ENCODE data around the gene PSMC2.

DNA sequence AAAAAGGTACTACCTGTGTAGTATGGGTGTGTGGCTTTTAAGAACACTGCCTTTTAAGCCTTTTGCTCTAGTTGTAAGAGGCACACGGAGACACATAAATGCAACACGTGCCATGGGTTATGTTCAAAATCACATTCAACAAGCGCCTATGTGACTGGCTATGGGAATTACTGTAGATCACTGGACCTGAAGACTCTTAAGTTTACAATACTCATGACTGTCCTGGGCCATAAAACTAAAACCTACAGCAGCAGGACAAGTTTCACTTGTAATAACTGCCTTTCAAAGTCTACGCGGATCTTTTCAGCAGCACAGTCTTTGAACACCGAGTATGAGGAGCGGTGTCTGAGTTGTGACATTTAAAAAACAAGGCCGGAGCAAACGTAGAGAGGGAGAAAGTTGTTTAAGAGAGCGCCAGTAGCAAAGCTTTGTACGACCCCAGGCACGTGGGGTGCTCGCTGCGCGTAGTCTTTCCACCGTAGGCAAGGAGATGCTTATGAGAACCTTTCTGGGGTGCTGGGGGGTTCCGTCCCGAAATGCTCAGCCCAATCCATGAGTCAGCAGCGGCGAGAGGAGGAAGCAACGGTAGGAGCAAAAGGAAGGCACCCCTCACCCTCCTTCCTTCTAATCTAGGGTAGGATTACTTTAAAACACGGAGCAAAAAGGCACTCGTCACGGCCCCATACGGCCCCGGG is 3.5 kb upstream of the PSMC2 start:
- TF ChIP-seq, protein P1, sequence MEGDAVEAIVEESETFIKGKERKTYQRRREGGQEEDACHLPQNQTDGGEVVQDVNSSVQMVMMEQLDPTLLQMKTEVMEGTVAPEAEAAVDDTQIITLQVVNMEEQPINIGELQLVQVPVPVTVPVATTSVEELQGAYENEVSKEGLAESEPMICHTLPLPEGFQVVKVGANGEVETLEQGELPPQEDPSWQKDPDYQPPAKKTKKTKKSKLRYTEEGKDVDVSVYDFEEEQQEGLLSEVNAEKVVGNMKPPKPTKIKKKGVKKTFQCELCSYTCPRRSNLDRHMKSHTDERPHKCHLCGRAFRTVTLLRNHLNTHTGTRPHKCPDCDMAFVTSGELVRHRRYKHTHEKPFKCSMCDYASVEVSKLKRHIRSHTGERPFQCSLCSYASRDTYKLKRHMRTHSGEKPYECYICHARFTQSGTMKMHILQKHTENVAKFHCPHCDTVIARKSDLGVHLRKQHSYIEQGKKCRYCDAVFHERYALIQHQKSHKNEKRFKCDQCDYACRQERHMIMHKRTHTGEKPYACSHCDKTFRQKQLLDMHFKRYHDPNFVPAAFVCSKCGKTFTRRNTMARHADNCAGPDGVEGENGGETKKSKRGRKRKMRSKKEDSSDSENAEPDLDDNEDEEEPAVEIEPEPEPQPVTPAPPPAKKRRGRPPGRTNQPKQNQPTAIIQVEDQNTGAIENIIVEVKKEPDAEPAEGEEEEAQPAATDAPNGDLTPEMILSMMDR (conservative IDR thresholded peaks at IDR 0.05): no peak
- no peak for TF ChIP-seq ZFX (IDR thresholded peaks at IDR 0.05)
